Superior temporal gyrus (tissue), 1 donor: Measurements from ENCODE around the gene VSTM2L.
"Not testable (repeated sequence)": the region's sequence is repeated elsewhere in the genome, so short reads cannot be mapped to it uniquely, and the experiment has no call there.

Source experiments
- DNase-seq: peaks from one replicate; pipeline ENCODE4 v3.0.0-alpha.2; 2016; ENCODE audit errors: extremely low spot score

Gene VSTM2L

DNA sequence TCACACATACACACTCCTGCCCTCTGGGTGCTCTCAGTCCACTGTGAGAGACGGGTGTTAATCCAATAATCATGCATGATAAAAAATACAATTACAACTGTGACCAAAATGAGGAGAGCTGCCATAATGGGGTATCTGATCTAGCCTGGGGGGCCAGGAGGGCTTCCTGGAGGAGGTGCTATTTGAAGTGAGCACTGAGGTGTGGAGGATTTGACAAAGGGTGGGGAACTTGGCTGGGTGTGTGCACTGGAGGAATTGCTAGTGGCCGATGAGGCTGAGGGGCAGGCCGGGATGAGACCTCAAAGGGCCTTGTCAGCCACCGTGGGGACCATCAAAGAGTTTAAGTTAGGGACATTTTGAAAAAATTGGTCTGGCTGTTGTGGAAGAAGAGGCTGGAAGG, 34.8 kb downstream of the VSTM2L start:
- DNase-seq = no peak

DNA sequence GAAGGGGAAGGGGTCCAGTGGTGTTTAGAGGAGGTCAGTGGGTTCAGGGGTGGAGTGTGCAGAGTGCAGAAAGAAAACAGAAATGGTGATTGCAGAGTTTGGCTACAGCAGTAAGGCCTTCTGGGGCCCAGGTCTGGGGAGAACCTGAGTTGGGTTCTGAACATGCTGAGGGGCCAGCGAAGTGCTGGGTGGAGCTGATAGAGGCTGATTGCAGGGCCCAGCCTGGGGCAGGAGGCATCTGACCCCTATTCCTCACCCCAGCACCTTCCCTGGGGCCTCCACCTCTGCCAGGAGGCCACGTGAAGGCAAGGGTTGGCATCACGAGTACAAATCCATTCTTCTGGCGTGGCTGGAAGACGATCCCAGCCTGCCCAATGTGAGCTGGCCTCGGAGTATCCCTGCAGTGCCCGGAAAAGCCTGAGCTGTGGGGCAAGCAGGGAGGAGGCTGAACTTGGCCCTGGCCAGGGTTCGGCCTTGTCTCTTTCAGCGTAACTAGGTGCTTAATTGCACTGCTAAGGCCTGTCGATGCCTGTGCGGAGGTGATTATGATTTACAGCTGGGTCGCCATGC, 35.3 kb downstream of the VSTM2L start:
- DNase-seq = no peak

DNA sequence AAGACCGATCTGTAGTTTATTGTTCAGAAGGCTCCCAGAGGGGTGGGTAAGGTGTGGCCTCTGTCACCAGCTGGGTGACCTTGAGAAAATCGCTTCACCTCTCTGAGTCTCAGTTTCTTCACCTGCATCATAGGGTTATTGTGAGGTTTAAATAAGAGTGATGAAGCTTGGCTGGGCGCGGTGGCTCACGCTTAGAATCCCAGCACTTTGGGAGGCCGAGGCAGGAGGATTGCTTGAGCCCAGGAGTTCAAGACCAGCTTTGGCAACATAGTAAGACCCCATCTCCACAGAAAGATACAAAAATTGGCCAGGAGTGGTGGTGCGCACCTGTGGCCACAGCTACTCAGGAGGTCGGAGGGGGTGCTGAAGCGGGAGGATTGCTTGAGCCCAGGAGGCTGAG, 36.0 kb downstream of the VSTM2L start:
- no peak for DNase-seq

DNA sequence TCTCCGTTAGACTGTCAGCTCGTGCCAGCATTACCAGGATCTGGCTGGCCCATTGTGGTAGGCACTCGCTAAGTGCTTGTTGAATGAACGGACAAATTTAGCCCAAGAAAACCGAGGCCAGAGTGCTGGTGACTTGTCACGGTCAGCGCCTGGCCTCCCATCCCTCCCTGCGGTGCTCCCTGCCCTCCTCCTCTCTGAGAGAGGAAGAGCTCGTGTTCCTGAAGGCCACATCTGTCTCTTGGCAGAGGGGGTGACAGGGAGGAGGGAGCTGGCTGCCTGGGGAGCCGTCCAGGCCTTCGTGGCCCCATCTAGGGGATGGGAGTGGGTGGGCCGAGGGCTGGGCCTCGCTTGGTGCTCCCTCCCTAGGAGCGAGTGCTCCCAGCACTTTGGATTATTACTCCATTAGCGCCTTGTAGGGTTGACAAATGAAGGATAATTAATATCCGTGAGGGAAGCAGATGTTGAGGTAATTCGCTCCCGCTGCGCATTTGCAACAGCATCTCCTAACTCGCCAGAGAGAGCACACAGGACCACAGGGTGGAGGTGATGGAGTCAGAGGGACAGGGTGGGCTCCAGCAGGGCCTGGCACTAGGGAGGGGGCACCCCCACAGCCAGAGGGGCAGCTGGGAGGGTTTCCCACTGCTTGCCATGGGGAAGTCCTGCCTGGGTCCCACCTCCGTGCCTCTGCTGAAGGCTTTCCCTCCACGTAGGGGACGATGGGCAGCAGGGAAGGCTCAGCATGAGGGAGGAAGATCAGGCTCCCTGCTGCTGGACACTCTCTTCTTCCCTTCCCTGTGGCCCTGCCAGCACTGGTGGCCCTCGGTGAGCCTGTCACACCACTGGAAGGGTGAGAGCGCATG, 37.0 kb downstream of the VSTM2L start:
- no peak for DNase-seq

DNA sequence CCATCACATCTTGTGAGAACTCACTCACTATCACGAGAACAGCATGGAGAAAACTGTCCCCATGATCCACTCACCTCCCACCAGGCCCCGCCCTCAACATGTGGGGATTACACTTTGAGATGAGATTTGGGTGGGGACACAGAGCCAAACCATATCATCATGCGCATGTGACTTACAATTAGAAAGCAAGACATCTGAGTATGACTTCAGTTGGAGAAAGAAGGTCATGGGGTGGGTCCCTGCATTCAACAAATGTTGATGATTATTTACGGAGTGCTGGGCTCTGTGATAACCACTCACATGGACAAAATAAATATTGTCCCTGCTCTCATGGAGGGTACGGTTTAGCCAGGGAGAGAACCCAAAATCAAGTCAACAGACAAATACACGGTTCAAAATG, 37.9 kb downstream of the VSTM2L start:
- DNase-seq = no peak

DNA sequence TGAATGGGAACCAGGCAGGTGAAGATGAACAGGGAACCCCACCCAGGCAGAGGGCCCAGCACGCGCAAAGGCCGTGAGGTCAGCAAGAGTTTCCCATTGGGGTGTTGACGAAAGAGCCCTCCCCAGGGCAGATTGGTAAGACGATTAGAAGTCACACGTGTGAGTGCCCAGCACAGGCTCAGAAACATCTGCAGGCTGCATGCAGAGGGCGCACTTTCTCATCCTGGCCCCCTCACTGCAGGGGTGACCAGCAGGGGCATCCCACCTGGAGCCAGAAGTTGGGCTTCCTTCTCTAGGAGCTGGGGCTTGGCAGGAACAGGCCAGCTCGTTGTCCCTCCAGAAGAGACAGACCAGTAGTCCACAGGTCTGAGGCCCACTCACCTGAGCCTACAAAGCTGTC, 38.4 kb downstream of the VSTM2L start:
- DNase-seq = no peak

DNA sequence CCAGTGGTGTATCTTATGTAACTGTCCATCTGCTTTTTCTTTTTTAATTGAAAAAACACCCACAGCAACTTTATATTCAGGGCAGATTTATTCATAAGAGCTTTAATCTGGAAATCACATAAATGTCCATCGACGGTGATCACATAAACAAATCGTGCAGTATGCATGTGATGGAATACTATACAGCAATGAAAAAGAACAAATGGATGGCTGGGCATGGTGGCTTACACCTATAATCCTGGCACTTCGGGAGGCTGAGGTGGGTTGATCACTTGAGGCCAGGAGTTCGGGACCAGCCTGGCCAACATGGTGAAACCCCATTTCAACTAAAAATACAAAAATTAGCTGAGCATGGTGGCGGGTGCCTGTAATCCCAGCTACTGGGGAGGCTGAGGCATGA, 39.1 kb downstream of the VSTM2L start:
- DNase-seq = no peak

DNA sequence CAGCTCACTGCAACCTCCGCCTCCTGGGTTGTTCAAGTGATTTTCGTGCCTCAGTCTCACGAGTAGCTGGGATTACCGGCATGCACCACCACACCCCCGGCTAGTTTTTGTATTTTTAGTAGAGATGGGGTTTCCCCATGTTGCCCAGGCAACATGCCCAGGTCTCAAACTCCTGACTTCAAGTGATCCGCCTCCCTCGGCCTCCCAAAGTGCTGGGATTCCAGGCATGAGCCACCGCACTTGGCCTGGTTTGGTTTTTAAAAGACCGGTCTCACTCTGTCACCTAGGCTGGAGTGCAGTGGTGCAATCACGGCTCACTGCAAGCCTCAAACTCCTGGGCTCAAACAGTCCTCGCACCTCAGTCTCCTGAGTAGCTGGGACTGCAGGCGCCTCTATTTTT, 40.1 kb downstream of the VSTM2L start:
- DNase-seq = no peak

DNA sequence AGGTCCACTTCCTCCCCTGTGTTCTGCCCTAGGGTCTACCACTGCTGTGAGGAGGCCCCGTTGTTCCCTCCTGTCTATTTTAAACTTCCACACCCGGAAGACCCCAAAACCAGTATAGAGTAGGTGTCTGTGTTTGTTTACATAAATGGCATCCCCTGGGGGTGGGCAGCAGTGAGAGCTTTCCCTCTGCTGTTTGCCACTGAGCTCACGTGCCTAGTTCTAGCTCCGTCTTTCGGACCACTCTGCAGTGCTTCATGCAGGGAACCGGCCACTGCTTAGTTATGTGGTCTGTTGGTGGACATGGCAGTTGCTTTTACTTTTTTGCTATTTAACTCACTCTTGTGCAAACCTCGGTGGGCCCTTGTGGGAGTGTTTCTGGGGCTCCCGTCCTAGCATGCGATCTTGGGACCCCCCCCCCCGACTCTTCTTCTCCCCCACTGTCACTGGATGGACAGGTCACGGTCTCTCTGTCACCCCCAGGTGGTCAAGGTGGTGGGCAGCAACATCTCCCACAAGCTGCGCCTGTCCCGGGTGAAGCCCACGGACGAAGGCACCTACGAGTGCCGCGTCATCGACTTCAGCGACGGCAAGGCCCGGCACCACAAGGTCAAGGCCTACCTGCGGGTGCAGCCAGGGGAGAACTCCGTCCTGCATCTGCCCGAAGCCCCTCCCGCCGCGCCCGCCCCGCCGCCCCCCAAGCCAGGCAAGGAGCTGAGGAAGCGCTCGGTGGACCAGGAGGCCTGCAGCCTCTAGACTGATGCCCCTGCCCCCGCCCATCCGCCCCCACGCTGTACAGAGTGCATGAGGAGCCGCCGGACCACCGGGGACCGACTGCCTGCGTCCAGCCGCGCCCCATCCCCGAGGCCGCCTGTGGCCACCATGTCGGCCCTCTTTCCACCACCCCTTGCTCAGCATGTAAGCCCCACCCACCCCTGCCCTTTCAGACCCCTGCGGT, 40.9 kb downstream of the VSTM2L start:
- no peak for DNase-seq

DNA sequence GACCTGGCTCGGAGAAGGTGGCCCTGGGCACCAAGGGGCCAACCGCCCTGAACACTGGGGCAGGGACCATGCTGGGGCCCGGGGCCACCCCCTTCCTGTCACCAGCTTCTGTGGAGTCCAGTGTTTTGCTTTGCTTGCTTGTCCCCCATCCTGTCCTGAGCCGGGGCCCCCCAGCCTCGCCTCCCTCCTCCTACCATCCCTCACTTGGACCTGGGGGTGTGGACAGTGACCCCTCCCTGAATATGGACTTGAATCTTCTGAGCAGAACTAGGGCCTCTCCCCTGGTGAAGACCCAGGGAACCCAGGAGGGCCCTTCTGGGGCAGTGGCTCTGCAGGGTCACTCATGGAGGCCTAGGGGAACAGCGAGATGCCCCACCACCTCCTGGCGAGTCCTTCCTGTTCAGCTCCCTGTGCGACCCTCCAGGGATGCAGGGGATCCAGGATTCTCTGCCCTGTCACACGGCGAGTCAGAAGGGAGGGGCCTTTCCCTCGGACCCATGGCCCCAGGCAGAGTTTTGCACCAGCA, 41.6 kb downstream of the VSTM2L start:
- DNase-seq = no peak

DNA sequence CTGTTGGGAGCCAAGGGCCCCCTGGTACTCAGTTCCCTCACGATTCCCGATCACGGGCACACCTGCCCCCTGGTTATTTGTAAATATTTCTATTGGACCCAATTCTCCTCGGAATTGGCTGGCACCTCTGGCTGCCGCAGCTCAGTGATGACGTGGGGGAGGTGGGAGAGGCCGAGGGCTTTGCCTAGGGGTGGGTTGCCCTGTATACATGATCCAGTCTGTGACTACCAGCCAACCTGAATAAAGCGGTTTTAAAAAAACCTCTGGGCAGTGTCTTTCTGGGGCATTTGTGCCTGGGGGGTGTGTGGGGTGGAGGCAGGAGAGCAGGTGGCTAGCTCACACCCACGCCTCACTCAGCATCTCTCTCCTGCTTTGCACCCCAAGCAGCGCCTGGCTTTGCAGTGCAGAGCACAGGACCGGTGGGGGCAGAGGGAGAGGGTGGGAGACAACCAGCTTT, 42.2 kb downstream of the VSTM2L start:
- no peak for DNase-seq

DNA sequence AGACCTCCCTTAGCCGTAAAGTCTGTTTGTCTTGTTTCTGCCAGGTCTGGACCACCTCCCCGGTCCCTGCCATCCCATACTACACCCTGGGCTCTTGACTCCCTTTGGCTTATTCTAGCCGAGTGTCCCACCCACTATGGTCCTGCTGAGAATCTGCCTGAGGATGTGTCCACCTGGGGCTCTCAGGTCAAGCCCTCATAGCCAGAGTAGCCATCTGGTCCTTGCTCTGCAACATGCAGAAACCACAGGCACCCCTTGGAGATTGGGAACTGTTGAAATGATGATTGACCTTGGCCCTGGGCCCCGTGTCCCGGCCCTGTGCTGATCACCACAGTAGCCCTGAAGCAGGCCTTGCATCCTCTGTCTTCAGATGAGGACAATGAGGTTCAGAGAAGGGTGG, 44.0 kb downstream of the VSTM2L start:
- DNase-seq = no peak

DNA sequence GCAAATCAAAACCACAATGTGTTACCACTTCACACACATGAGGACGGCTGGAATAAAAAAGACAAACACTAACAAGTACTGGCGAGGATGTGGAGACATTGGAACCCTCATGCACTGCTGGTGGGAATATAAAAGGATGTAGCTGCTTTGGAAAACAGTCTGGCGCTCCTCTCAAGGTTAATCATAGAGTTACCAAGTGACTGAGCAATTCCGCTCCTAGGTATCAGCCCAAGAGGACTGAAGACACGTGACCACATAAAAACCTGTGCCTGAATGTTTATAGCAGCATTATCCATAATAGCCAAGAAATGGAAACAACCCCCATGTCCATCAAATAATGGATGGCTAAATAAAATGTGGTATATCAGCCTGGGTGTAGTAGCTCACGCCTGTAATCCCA, 45.0 kb downstream of the VSTM2L start:
- no peak for DNase-seq

DNA sequence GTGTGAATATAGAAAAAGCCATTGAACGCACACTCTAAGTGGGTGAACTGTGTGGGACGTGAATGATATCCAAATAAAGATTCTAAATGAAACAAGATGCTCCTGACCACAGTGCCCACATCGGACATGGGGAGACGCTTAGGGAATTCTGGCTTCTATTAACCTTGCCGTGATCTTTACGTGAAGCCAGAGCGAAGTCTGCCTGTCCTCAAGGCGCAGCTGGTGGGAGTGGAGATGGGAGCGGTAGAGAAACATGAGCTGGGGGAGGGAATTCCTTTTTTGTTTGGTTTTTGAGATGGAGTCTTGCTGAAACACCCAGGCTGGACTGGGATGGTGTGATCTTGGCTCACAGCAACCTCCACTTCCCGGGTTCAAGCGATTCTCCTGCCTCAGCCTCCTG, 46.0 kb downstream of the VSTM2L start:
- no peak for DNase-seq

DNA sequence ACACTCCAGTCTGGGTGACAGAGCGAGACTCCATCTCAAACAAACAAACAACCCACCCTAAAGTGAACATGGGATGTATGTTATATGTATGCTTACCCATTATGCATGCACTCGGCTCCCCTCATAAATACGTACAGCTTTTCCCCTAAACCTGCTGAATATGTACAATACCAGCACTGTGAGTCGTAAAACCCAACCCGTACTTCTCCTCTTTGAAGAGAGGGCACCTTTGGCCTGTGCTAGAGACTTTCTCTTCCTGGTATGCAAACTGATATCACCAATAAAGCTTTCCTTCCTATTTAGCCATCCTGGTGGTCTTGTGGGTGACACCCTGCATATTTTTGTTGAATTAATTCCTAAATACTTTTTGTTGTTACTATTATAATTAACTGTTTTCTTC, 51.3 kb downstream of the VSTM2L start:
- DNase-seq = no peak

DNA sequence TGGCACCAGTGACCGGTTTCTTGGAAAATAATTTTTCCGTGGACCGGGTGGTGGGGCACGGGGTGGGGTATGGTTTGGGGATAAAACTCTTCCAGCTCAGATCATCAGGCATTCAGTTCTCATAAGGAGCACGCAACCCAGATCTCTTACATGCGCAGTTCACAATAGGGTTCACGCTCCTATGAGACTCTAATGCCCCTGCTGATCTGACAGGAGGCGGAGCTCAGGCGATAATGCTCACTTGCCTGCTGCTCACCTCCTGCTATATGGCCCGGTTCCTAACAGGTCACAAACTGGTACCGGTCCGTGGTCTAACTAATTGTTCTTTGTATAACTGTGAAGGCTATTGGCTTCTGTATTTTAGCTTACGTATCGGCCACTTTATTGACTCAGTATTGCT, 51.7 kb downstream of the VSTM2L start:
- DNase-seq = no peak

DNA sequence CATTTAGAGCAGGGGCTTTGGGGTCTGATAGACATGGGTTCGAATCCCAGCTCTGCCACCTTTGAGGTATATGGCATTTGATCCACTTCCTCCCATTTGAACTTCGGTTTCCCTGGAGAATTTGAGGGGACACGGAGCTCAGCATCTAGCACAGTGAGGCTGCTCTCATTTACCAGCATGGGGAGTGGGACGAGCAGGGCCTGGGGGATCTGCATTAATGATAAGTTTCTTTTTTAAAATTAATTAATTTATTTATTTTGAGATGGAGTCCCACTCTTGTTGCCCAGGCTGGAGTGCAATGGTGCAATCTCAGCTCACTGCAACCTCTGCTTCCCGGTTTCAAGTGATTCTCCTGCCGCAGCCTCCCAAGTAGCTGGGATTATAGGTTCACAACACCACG, 52.6 kb downstream of the VSTM2L start:
- no peak for DNase-seq

DNA sequence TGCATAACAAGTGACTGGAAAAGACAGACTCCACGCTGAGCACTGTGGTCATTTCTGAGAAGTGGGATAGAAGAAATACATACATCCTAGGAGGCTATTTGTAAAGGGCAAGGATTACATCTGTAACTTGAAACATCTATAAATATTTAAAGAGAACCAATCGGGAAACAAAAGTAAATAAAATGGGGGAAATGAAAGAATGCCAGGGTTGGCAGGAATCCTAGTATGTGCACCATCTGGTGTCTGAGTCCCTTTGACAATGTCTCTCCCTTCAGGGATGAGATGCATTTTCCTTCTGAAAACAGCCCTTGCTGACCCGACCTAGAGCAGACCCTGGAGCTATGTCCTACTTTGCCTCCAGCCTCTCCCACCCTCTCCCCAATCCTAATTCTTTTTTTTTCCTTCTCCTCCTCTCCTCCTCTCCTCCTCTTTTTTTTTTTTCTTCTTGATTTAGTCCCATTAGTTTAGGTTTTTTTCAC, 53.2 kb downstream of the VSTM2L start:
- no peak for DNase-seq

DNA sequence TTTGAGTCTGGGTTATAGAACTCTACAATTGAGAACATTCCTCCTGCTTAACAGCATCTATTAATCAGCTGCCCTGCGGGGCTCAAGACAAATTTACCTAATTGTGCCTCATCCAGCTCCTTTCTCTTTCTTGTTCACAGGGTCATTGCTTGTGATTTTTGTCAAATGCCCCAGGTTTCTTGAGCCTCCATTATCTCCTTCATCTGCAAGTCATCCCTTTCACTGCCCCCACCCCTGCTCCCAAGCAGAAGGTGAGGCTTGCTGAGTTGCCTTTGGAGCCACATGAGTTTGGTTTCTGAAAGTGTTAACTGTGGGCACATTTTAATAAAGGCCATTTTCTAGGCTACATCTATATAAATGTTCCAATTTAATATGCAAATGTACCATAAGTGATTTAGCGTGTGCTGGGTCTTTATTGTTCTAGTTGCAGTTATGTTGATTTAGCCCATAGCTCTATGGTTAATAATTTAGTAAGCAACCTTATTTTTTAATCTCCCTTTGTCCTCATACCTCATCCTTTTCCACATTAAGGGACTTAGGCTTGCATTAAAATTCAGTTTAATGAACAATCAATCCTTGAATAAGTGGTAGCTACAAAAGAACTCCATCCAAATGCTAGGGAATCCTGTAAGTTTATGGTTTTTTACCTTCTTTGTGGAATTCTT, 56.1 kb downstream of the VSTM2L start:
- no peak for DNase-seq

DNA sequence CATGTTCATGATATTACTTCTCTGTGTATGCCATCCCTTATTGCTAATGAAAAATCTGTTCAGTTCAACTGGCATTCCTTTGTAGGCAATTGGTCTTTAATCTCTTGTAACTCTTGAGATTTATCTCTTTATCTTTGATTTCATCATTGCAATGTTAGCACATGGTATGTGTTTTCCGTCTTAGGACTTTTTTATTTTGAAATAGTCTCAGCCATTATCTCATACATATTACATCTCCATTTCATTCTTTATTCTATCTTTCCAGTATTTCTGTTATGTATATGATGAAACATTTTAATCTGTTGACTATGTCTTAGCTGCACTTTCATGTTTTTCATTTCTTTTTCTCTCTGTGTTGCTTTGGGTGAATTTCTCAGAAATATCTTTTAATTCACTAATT, 58.1 kb downstream of the VSTM2L start:
- no peak for DNase-seq

DNA sequence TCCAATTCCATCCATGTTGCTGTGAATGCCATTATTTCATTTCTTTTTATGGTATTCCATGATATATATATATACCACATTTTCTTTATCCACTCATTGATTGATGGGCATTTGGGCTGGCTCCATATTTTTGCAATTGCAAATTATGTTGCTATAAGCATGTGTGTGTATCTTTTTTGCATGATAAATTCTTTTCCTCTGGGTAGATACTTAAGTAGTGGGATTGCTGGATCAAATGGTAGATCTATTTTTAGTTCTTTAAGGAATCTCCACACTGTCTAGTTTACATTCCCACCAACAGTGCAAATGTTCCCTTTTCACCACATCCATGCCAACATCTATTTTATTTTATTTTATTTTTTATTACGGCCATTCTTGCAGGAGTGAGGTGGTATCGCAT, 60.6 kb downstream of the VSTM2L start:
- not testable (repeated sequence) for DNase-seq
